WTC11 (cell line): ENCODE data around the gene MT1G. TPM values are rescaled to one million over a fixed set of nuclear protein-coding genes. Genes with fewer than 3 reads are reported as not detected.

Experiments
- ATAC-seq: fragments of 200-7000 bp; cut with Tn5 transposase; 2 replicates; pipeline ENCODE4 v1.10.0; 2021; ENCODE audit warnings: mild to moderate bottlenecking, moderate library complexity
- CTCF ChIA-PET: fragments of 300-600 bp; sonication (Branson Sonifier 250); formaldehyde crosslinking; loops from one replicate; lab custom pipeline; 2021; ENCODE audit warnings: antibody characterized with exemption; lab: Charles Lee
- POLR2A ChIA-PET: fragments of 350-600 bp; sonication (Branson Sonifier 250); formaldehyde crosslinking; loops from one replicate; lab custom pipeline; 2021; ENCODE audit warnings: antibody characterized with exemption; lab: Charles Lee
- DNase-seq: peaks from one replicate; pipeline ENCODE4 v3.0.0; 2021; ENCODE audit warnings: low spot score
- H3K27ac Mint-ChIP-seq: 2 replicates; pipeline ENCODE4 v1.8.0; 2021; ENCODE audit warnings: mixed read lengths
- H3K27me3 Mint-ChIP-seq: 2 replicates; pipeline ENCODE4 v1.8.0; 2021; ENCODE audit warnings: low read depth, mild to moderate bottlenecking, moderate library complexity, mixed read lengths
- H3K36me3 Mint-ChIP-seq: 2 replicates; pipeline ENCODE4 v1.8.0; 2021; ENCODE audit warnings: mixed read lengths
- H3K4me1 Mint-ChIP-seq: 2 replicates; pipeline ENCODE4 v1.8.0; 2022; ENCODE audit warnings: mixed read lengths
- H3K4me3 Mint-ChIP-seq: 2 replicates; pipeline ENCODE4 v1.8.0; 2021; ENCODE audit warnings: mild to moderate bottlenecking, moderate library complexity, mixed read lengths
- H3K9me3 Mint-ChIP-seq: 2 replicates; pipeline ENCODE4 v1.8.0; 2021; ENCODE audit warnings: mixed read lengths
- ARID4B ChIP-seq: sonication (generic); formaldehyde crosslinking; IDR thresholded peaks from 2 replicates; pipeline ENCODE4 v1.8.0; 2023; ENCODE audit warnings: missing genetic modification reagents, mild to moderate bottlenecking, borderline replicate concordance
- CREB1 ChIP-seq: sonication (generic); formaldehyde crosslinking; IDR thresholded peaks from 2 replicates; pipeline ENCODE4 v1.8.0; 2023; ENCODE audit warnings: mild to moderate bottlenecking, missing genetic modification reagents
- CREM ChIP-seq: sonication (generic); formaldehyde crosslinking; IDR thresholded peaks from 2 replicates; pipeline ENCODE4 v1.8.1; 2022; ENCODE audit warnings: mild to moderate bottlenecking, missing genetic modification reagents, moderate library complexity
- E2F4 ChIP-seq: sonication (generic); formaldehyde crosslinking; IDR thresholded peaks from 2 replicates; pipeline ENCODE4 v1.8.1; 2022; ENCODE audit warnings: low read depth, mild to moderate bottlenecking, moderate library complexity, missing genetic modification reagents, borderline replicate concordance
- E2F5 ChIP-seq: sonication (generic); formaldehyde crosslinking; IDR thresholded peaks from 2 replicates; pipeline ENCODE4 v1.8.1; 2022; ENCODE audit warnings: mild to moderate bottlenecking, moderate library complexity, missing genetic modification reagents
- FOXK1 ChIP-seq: sonication (generic); formaldehyde crosslinking; IDR thresholded peaks from 2 replicates; pipeline ENCODE4 v1.8.0; 2022; ENCODE audit warnings: mild to moderate bottlenecking, moderate library complexity, missing genetic modification reagents
- GRHL2 ChIP-seq: fragments of 250-450 bp; sonication (Bioruptor Pico); IDR thresholded peaks from 2 replicates; pipeline ENCODE4 v1.8.0; 2022; ENCODE audit warnings: mild to moderate bottlenecking, moderate library complexity; ENCODE audit not compliant: insufficient replicate concordance, severe bottlenecking
- IRF1 ChIP-seq: sonication (generic); formaldehyde crosslinking; IDR thresholded peaks from 2 replicates; pipeline ENCODE4 v1.8.0; 2023; ENCODE audit warnings: missing genetic modification reagents
- MLX ChIP-seq: sonication (generic); formaldehyde crosslinking; IDR thresholded peaks from 2 replicates; pipeline ENCODE4 v1.8.1; 2023; ENCODE audit warnings: mild to moderate bottlenecking, missing genetic modification reagents, moderate library complexity
- NR3C1 ChIP-seq: sonication (generic); formaldehyde crosslinking; conservative IDR thresholded peaks from 2 replicates; pipeline ENCODE4 v1.8.1; 2023; ENCODE audit warnings: low read depth, mild to moderate bottlenecking, missing genetic modification reagents
- SMAD4 ChIP-seq: sonication (generic); formaldehyde crosslinking; IDR thresholded peaks from 2 replicates; pipeline ENCODE4 v1.8.0; 2022; ENCODE audit warnings: mild to moderate bottlenecking, missing genetic modification reagents
- SP1 ChIP-seq: sonication (generic); formaldehyde crosslinking; conservative IDR thresholded peaks from 2 replicates; pipeline ENCODE4 v1.8.1; 2022; ENCODE audit warnings: missing genetic modification reagents
- TEAD4 ChIP-seq: sonication (generic); formaldehyde crosslinking; IDR thresholded peaks from 2 replicates; pipeline ENCODE4 v1.8.0; 2022; ENCODE audit warnings: mild to moderate bottlenecking, missing genetic modification reagents
- USF1 ChIP-seq: sonication (generic); formaldehyde crosslinking; IDR thresholded peaks from 2 replicates; pipeline ENCODE4 v1.8.0; 2022; ENCODE audit warnings: mild to moderate bottlenecking, missing genetic modification reagents
- ZNF121 ChIP-seq: sonication (generic); formaldehyde crosslinking; IDR thresholded peaks from 2 replicates; pipeline ENCODE4 v1.8.0; 2023; ENCODE audit warnings: missing genetic modification reagents
- ZNF263 ChIP-seq: sonication (generic); formaldehyde crosslinking; IDR thresholded peaks from 2 replicates; pipeline ENCODE4 v1.8.1; 2022; ENCODE audit warnings: low read depth, mild to moderate bottlenecking, moderate library complexity, missing genetic modification reagents
- ZNF425 ChIP-seq: fragments of 250-450 bp; sonication (Bioruptor Pico); conservative IDR thresholded peaks from 2 replicates; pipeline ENCODE4 v1.9.0; 2021; ENCODE audit warnings: mild to moderate bottlenecking
- total RNA-seq: library from RNA; stranded (reverse); gene quantifications from 3 replicates; pipeline ENCODE4 v1.2.3, GENCODE V29; 2021

The MT1G gene
- total RNA-seq, 1 experiment from 2014 or later = 333 TPM

GRCh38 chr16:56700631-56701030 lies 32.8 kb upstream of the MT1G start:
- peaks cover 5% of the 10 kb centered on the region; the same call in 1 of the 2 replicates for H3K36me3 Mint-ChIP-seq
- DNase-seq = no peak
- peaks cover 11% of the 10 kb centered on the region for H3K9me3 Mint-ChIP-seq
- ChIA-PET POLR2A (interaction anchor here (0.6 to 2.3 kb wide), 4 partner anchors 18 to 416 kb away, joined by 3 to 10 read pairs (median 8); partner anchors contain the start of gene MT1X), CTCF (interaction anchor here (0.5 to 3.3 kb wide), 19 partner anchors 17 to 172 kb away, joined by 3 to 46 read pairs (median 18); partner anchors contain the start of genes MT1F, MT1G, MT1H and MT1X)
- TF ChIP-seq ARID4B (CRISPR knock-in tag) (no peak), NR3C1 (CRISPR knock-in tag) (no peak)
- peaks cover 2% of the 10 kb centered on the region for H3K27me3 Mint-ChIP-seq
- no peak overlapping the region for H3K27ac Mint-ChIP-seq
- peaks cover 17% of the 10 kb centered on the region for H3K4me1 Mint-ChIP-seq
- no peak overlapping the region for H3K4me3 Mint-ChIP-seq
- no peak for ATAC-seq

- no peak for TF ChIP-seq ARID4B (CRISPR knock-in tag)
- TF ChIP-seq MLX (CRISPR knock-in tag) = no peak
- TF ChIP-seq E2F4 (CRISPR knock-in tag) = no peak
- no peak for TF ChIP-seq USF1 (CRISPR knock-in tag)
- TF ChIP-seq FOXK1 = no peak
- TF ChIP-seq CREM (CRISPR knock-in tag) = no peak
- TF ChIP-seq GRHL2 = no peak
- no peak for TF ChIP-seq ZNF425 (CRISPR knock-in tag)
- TF ChIP-seq NR3C1 (CRISPR knock-in tag) = no peak
- no peak for TF ChIP-seq SP1 (CRISPR knock-in tag)
- no peak for TF ChIP-seq IRF1 (CRISPR knock-in tag)
- no peak for TF ChIP-seq ZNF263
- no peak for TF ChIP-seq TEAD4
- TF ChIP-seq E2F5 (CRISPR knock-in tag) = no peak
- no peak for TF ChIP-seq CREB1 (CRISPR knock-in tag)
- no peak for TF ChIP-seq ZNF121 (CRISPR knock-in tag)
- TF ChIP-seq SMAD4 = no peak
- TF ChIP-seq, all 79 proteins: peak for 0
- ChIA-PET POLR2A (interaction anchor here (0.7 to 2.3 kb wide), 2 partner anchors 24 to 54 kb away, joined by 8 to 10 read pairs; no protein-coding TSS in a partner anchor), CTCF (interaction anchor here (0.5 to 3.3 kb wide), 8 partner anchors 18 to 171 kb away, joined by 3 to 46 read pairs (median 20); partner anchors contain the start of genes MT1G and MT1X)
- H3K4me1 Mint-ChIP-seq = peaks cover 17% of the 10 kb centered on the region
- no peak overlapping the region for H3K4me3 Mint-ChIP-seq
- DNase-seq = no peak
- peaks cover 11% of the 10 kb centered on the region for H3K9me3 Mint-ChIP-seq
- peaks cover 2% of the 10 kb centered on the region for H3K27me3 Mint-ChIP-seq
- H3K27ac Mint-ChIP-seq = no peak overlapping the region
- peaks cover 5% of the 10 kb centered on the region; the same call in 1 of the 2 replicates for H3K36me3 Mint-ChIP-seq
- no peak for ATAC-seq
Measured at GRCh38 chr16:56700195-56700594, 32.3 kb upstream of the MT1G start.
